ENCODE results near the gene PTER.

The PTER gene

GRCh38 chr10:16423599-16423998 lies 13.2 kb upstream of the PTER start:
- no peak for DNase-seq (ENCODE audit: extremely low read depth, low read depth)
- TF ChIP-seq, protein P1, sequence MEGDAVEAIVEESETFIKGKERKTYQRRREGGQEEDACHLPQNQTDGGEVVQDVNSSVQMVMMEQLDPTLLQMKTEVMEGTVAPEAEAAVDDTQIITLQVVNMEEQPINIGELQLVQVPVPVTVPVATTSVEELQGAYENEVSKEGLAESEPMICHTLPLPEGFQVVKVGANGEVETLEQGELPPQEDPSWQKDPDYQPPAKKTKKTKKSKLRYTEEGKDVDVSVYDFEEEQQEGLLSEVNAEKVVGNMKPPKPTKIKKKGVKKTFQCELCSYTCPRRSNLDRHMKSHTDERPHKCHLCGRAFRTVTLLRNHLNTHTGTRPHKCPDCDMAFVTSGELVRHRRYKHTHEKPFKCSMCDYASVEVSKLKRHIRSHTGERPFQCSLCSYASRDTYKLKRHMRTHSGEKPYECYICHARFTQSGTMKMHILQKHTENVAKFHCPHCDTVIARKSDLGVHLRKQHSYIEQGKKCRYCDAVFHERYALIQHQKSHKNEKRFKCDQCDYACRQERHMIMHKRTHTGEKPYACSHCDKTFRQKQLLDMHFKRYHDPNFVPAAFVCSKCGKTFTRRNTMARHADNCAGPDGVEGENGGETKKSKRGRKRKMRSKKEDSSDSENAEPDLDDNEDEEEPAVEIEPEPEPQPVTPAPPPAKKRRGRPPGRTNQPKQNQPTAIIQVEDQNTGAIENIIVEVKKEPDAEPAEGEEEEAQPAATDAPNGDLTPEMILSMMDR (IDR thresholded peaks at IDR 0.05; ENCODE audit: low read depth, low read length), result no peak

DNA sequence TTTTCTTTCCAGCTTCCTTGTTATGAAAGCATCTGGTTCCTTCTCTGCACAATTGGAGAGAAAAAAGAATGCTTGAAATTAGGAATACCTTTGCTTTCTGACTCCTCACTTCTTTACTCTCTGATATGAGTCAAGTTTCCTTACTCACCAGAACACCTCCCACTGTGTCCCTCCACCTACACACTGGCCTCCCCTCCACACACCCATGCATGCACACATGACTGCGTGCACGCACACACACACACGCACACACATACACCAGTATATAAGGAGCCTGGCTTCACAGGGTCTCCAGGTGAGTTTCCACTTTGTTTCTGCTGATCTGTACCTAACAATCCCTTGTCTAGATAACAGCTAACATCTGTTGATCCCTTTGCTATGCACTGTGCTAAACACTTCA lies 11.4 kb upstream of the PTER start:
- no peak for DNase-seq (ENCODE audit: extremely low read depth, low read depth)
- TF ChIP-seq, protein P1 (IDR thresholded peaks at IDR 0.05; ENCODE audit: low read depth, low read length), result no peak

DNA sequence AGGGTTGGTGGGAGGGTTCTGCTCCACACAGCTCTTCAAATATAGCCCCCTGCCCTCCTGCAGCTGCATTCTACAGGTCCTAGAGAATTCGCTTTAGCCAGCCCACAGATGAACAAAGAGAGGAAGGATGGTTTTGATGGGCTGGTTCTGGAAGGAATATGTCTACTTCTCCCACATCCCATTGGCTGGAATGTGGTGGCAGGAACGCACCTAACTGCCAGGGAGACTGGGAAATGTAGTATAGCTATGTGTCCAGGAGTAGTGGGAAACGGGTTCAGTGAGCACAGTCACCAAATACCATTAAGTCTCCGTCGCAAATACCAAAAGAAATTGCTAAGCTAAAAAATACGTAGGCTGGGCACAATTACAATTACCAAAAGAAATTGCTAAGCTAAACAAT lies 7.3 kb upstream of the PTER start:
- TF ChIP-seq, protein P1 (IDR thresholded peaks at IDR 0.05; ENCODE audit: low read depth, low read length), result no peak
- no peak for DNase-seq (ENCODE audit: extremely low read depth, low read depth)

- DNase-seq (ENCODE audit: extremely low read depth, low read depth), result no peak
These were observed 448 bp upstream of the PTER start for GRCh38 chr10:16436367-16436757.

DNA sequence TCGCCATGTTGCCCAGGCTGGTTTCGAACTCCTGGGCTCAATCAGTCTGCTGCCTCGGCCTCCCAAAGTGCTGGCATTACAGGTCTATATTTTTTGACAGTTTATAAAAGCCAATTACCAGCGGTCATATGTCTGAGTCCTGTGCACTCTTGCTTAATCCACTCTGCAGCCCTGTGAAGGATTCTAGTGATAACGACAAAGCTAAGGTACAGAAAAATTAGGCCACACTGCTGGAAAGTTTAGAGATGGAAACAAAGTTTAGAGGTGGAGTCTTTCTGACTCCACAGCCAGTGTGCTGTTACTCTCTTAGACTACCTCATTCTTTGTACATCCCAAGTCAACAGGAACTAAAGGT lies 707 bp downstream of the PTER start:
- DNase-seq (ENCODE audit: extremely low read depth, low read depth), result no peak
- TF ChIP-seq, protein P1 (IDR thresholded peaks at IDR 0.05; ENCODE audit: low read depth, low read length), result no peak

More at GRCh38 chr10:16436367-16436757, 448 bp upstream of the PTER start:
- TF ChIP-seq, protein P1 (IDR thresholded peaks at IDR 0.05; ENCODE audit: low read depth, low read length), result no peak

- no peak for DNase-seq (ENCODE audit: extremely low read depth, low read depth)
- TF ChIP-seq, protein P1 (IDR thresholded peaks at IDR 0.05; ENCODE audit: low read depth, low read length), result no peak
These were observed 2.5 kb downstream of the PTER start for GRCh38 chr10:16439295-16439694.

DNA sequence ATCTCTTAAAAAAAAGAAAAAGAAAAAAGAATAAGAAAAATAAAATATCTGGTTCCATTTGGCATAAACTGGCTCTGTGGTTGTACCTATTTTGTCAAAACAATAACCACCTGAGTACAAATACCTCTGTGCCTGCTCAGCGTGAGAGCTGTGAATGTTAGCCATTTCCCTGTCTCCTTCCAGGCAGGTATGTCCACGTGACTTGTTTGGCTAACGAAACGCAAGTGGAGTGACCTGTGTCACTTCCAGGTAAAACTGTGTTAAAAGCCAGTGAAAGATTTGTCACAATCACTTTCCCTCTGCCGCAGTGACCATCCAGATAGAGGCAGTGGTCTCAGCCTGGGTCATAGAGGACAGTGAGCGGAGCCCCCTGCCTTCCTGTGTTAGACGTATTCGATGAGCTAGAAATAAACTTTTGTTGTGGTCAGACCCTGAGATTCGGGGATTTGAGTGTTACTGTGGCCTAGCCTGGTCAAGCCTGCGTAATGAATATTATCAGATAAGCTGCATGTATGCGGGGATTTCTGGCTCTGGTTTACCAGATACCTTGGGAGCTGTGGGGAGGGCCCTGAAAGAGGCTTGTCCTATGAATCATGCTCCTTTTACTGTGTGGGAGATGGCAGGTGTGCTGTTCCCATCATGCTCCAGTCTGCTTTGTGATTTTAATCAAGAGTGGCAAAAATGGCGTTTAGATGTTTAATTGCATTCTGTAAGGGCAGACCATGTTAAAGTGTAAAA lies 3.8 kb downstream of the PTER start:
- TF ChIP-seq, protein P1 (IDR thresholded peaks at IDR 0.05; ENCODE audit: low read depth, low read length), result no peak
- DNase-seq (ENCODE audit: extremely low read depth, low read depth), result no peak

Measured in AG09319 (cell line).